ENCODE measurements around the gene FIGN.

Gene FIGN, protein sequence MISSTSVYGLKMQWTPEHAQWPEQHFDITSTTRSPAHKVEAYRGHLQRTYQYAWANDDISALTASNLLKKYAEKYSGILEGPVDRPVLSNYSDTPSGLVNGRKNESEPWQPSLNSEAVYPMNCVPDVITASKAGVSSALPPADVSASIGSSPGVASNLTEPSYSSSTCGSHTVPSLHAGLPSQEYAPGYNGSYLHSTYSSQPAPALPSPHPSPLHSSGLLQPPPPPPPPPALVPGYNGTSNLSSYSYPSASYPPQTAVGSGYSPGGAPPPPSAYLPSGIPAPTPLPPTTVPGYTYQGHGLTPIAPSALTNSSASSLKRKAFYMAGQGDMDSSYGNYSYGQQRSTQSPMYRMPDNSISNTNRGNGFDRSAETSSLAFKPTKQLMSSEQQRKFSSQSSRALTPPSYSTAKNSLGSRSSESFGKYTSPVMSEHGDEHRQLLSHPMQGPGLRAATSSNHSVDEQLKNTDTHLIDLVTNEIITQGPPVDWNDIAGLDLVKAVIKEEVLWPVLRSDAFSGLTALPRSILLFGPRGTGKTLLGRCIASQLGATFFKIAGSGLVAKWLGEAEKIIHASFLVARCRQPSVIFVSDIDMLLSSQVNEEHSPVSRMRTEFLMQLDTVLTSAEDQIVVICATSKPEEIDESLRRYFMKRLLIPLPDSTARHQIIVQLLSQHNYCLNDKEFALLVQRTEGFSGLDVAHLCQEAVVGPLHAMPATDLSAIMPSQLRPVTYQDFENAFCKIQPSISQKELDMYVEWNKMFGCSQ

DNA sequence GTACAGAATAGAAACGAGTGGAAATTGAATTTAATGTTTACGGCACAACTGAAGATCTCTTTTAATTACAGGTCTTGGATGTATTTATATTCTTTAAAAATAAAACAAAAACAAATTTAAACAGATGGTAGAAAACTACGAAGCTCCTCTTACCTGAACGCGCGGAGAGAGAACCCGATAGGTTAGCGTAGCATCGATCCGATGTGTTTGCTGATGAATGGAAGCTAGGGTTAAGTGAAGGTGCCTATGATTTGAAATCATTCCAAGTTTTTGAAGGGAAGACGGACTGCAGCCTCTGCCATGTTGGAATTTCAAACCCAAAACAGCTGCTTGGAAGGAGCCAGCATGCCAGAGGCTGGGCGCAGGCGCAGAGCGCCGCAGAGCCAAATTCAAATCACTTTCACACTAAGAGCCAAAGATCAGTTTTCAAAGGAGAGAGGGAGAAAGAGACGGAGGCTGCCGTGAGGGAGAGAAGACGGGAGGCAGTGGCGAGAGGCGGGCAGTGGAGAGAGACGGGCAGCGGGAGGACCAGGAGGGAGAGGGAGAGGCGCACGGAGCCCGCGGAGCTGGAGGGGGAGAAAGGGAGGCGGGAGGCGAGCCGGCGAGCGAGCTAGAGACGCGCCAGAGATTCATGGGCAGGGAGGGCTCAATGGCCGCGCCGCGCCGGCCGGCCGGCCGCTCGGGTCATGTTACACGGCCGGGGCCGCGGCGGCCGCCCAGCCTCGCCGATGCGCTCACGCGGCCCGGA, at the start of gene FIGN:
Gene FIGN (minus strand): TSS at position 324 of the 748 bp plus-strand sequence. CDS start 1,081 bp downstream, outside the sequence.
- peak; percentile 89 for DNase-seq (ENCODE audit: low spot score)

DNA sequence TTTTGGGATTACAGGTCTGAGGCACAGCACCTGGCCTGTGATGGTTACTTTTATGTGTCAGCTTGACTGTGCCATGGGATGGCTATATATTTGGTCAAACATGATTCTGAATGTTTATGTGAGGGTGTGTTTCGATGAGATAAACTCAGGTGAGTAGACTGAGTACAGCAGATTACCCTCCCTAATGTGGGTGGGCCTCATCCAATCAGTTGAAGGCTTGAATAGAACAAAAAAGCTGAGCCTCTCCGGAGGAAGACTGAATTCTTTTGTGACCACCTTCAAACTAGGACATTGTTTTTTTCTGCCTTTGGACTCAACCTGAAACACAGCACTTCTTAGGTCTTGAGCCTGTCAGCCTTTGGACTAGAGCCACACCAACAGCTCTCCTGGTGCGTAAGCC, 49.4 kb upstream of the FIGN start:
- no peak for DNase-seq (ENCODE audit: low spot score)

DNA sequence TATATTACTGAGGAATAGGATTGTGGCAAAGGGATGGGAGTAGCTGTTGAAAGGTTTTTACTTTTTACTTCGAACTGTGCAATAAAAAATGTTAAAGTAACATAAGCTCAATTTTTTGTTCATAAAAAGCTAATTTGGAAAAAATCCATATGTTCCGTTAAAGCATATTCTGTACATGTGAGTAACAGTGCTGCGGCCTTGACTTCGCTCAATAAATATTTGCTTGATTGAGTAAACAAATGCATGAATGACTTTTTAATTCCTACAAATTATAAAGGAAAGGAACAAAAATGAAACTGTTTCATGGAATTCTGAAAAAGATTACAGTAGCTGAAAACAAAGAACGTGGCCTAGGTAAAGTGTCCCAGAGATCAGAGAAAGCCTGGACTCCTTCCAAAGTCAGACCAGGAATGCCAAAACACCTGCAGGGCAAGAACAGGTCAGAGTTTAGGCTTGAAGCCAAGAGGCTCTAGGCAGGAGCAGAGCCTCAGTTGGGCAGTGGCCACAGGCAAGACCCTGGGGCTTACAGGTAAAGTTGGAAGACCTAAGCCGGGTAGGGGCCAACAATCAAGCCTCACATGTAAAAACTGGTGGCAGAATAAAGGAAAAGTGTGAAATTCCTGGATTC, 44.3 kb upstream of the FIGN start:
- DNase-seq (ENCODE audit: low spot score): no peak

DNA sequence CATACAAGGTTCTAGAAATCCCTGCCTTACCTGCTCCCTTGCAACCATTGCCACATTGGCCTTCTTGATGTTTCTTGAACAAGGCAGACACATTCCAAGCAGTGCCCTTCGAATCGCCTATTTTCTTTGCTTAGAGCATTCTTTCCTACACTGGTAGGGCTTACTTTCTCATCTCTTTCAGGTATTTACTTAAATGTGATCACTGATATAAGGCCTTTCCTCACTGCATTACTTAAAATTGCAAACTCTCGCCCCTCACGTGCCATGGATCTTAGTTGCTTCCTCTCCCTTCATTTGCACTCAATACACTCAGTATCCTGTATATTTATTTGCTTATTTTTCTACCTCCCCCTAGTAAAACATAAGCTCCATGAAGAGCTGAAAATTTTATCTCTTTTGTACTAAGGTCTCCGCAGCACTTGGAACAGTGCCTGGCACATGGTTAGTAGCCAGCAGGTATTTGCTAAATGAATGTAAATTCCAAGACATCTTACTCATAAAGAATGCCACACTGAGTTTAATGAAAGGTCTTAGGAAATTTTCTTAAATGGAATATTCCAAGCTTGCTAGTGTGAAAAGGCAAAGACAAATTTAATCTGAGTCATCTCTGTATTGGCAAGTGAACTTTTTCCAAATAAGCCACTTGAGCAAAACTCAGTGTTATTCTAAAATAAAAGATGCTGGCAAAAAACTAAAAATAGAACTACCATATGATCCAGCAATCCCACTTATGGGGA, 42.4 kb upstream of the FIGN start:
- DNase-seq (ENCODE audit: low spot score): peak; percentile 72

DNA sequence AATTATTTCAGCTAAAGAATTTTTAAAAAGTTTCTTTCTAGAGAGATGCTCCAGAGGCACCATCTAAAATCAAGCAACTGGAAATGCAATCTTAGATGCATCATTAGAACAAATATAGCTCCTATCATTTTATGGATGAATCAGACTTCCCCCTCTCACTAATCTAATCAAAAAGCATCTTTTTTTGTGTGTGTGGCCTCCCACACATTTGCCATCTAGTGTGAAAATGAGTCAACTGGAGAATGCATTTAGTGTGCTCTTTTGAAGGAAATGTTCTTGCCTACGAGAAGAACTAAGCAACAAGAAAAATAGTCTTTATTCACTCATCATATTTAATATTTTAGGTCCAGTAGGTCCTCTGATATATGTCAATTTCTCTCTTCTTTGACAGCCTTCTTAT, 39.5 kb upstream of the FIGN start:
- no peak for DNase-seq (ENCODE audit: low spot score)

DNA sequence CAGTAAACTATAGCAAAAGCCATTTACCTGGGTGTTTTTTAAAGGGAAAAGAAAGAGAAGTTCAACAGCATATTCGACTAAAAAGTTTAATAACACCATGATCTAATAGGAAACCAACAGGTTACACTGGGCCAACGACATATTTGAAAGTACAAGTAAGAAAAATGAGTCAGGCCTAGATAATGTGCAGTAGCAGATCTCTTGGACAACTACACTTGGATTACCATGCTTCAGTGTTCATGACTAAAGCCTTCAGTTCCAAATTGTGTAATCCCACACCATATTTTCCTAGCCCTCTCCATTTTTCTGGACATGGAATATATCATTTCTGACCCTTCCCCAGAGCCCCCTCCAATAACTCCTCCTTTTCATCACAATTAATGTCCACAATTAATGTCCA, 39.1 kb upstream of the FIGN start:
- peak; percentile 87 for DNase-seq (ENCODE audit: low spot score)

DNA sequence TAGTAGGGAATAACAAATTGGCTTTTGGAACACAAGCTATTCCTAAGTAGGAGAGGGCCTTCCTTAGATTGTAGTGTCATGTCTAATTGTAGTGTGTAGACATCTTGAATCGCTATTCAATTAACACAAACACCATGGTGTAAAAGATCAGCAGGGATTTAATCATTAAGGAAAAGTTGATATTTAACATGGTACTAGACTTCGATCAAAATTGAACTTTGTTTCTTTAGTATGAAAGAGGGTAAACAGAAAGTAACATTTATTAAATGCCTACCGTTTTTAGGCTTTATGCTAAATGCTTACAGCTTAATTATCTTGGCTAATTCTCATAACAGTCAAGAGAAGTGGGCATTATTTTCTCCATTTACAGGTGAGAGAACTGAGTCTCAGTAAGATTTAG, 37.5 kb upstream of the FIGN start:
- DNase-seq (ENCODE audit: low spot score): no peak

DNA sequence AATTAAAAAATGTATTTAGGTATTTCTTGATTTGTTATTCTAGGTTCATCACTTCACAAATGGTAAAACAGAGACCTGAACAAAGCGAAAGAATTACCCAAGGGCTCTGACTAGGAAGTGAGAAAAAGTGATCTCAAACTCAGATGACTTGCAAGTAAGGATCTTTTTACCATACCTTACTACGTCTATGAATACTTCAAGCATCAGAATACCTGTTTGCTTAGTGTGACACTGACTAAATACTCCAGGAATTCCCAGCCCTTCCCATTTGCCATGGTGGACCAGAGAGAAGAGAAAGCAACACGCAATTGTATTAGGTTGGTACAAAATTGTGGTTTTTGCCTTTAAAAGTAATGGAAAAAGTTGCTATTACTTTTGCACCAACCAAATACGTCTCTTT, 35.8 kb upstream of the FIGN start:
- no peak for DNase-seq (ENCODE audit: low spot score)

DNA sequence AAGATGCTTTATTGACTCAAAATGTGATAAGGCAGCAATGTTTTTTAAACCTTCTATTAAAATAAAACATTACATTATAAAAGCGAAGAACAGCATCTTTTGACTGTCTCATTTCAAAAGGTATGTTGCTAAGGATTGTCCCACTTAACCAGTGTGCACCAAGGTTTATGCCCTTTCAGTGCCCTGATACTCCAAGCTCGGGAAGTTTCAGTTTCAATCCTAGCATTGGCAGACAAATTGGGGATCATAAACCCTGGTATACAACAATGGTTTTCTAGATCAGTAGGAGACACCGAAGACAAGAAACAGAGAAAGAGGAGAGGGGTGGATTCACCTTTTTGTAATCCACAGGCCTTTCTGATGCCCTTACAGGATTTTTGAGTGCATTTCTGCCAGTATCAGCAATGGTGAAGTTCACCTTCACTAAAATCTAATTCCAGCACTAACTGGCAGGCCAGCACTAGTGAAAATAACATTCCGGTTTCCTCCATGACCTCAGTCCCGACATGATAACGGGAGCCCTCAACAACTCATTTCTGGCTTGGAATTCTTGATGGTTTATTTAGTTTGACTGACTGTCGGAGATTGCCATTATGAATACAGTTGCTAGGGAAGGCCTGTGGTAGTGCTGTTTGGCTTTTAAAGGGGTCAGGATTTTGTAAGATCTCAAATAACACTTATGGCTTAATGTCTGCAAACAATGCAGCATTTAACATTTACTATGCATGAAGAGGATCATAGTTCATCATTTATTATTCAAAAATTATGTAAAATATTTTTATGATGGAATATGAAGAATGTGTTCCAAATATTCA, 33.3 kb upstream of the FIGN start:
- DNase-seq (ENCODE audit: low spot score): no peak

DNA sequence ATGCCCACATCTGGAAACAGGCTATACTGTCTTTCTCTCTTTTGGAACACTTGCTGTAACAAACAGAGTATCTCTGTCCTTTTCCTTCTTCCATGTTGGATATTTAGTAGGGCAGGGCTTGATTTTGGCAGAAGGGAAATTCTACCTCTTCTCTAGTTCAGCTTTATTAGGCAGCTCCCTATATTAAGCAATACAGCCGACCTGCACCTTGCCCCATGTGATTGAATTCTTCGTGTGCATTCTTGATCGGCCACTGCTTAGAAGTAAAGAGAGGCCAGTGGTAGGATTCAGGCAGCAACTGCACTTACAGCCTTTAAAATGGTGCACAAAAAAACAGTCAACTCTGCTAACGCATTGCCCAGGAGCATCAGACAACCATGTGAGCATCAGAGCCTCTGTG, 31.3 kb upstream of the FIGN start:
- no peak for DNase-seq (ENCODE audit: low spot score)

DNA sequence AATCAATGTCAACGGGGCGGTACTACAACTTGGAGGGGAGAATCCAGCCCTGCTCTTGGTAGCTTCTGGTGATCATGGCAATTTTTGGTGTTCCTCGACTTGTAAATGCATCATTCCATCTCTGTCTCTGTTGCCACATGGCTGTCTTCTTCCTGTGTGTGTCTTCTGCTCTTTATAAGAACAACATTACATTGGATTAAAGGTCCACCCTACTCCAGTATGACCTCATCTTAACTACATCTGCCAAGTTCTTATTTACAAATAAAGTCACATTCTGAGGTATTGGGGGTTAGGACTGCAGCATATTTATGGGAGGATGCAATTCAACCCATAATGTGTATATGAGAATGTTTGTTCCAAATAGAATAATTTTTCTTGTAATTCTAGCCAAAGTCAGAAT, 28.8 kb upstream of the FIGN start:
- no peak for DNase-seq (ENCODE audit: low spot score)

DNA sequence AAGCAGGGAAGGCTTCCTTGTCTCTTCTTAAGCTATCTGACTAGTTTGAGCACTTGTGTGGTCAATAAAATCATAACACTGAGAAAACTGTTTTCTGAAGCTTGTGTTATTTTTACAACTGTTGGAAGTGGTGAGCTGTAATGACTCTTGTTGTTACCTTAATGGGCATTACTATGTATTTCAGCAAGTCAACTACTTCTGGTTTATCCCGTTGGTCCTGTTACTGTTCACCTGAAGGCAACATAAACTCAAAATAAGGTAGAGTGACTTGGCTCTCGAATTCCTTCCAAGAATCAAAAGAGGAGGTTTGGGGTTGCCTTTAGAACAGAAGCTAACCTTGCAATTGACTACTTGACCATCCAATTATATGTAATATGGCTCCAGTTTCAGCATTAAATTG, 23.2 kb upstream of the FIGN start:
- no peak for DNase-seq (ENCODE audit: low spot score)

DNA sequence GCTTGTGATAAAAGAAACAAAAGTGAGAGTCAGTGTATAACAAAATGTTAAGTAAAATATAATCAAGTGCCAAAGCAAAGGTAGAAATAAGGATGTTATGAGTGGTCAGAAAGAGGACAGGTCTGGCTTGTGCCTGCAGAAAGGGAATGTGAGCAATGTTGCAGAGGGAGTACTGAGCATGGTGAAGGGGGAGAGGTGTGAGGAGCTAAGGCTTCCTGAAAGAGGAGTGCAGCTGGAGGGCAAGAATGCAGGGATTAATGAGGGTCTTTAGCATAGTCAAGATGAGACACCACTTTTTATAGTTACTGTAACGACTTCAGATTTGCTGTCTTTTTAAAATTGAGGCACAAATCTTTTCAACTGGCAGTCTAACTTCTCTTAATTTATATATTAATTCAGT, 22.0 kb upstream of the FIGN start:
- DNase-seq (ENCODE audit: low spot score): no peak

DNA sequence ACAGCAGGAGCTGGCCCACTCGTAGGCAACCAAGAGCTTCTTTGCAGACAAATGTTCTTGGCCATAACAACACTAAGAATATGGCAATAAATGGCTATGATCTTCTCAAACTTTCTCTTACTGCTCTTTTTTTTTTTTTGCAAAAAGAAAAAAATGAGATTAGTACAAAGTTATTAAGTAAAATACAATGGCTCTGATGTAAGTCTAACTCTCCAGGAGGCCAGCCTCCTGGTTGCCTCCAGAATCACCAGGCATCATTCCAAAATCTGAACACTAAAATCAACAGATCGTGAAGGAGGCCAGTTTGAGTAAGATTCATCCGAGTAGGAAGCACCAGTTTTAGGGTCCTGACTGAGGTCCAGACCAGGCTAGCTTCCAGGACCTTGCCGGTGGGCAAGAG, 20.8 kb upstream of the FIGN start:
- no peak for DNase-seq (ENCODE audit: low spot score)

DNA sequence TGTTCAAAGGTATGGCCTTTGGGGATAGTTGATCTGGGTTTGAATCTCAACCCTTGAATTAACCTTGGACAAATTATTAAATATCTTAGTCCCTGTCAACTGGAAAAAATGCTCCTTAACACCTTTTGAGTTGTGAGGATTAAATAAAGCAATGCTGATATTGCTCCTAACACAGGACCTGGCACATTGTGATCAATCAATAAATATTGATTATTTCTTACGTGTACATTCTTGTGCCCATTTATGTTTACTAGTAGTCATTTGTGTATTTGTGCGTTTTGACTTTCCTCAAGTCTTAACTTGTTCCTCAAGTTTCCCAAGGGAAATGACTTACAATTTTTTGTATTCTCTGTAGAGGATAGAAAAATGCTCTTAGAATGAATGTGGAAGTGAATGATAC, 19.6 kb upstream of the FIGN start:
- DNase-seq (ENCODE audit: low spot score): no peak

DNA sequence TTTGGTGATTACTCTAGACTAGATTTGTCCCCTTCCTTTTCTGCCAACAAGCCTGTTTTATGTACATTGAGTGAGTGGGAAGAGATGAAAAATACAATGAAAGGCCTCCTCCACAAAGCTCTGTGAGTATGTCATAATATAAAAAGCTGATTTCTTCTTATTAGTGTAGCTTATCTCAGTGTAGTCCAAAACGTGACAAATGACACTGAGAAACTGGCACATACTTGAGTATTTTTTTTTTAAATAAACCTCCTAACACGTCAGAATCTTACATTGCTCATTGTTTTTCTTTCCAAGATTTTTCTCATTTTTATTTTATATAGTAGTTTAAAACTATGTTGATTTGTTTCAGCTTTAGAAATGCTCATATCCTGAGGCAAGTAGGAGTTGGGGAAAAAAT, 17.9 kb upstream of the FIGN start:
- DNase-seq (ENCODE audit: low spot score): no peak

DNA sequence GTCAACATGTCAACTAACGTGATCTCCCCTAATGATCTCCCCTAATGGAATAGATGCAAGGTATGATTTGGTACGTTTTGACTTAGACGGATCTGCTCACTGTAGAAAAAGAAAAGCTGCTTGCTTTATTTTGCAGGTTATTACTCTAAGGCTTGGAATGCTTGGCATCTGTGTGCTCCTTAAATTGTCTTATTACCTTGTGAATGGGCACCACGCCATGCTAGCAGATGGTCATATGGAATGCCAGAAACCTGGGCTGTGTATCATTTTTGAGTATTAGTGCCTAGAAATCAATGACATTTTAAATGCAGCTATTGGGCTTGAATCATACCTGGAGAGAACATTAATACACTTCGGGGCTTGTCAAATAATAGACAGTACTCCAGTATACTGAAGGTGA, 16.5 kb upstream of the FIGN start:
- DNase-seq (ENCODE audit: low spot score): no peak

DNA sequence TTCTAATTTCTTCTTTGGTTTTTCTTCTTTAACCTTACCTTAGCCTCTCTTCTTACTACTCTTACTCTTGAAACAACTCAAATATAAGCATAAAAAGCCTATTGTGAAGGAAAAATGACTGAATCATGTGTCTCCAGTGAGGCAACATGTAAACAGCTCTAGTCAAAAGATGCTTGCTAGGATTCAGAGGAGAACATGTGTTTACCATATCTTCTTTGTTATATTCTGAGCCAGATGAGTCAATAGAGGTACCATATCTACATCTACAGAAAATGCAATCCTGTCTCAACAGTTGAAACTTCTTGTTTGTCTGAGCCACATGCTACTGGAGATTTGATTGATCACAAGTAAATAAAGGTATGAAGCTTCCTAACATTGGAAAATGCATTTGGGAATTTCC, 15.9 kb upstream of the FIGN start:
- no peak for DNase-seq (ENCODE audit: low spot score)

DNA sequence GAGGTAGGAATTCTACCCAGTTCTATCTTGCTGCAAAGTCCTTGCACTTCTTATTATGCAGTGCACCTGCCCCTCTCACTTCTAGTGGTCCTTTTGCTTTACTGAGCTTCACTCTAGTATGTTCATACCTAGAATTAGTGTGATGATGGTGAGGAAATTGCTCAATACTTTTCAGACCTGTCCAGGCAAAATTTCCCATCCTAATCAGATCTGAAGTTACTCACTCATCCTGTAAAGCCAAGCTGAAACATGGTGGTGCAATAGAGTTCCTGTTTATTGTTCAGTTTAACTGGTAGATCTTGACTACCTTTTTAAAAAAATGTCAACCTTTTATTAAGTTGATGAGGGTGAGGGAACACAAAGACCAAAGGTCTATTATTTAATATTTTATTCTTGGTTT, 12.6 kb upstream of the FIGN start:
- DNase-seq (ENCODE audit: low spot score): no peak

DNA sequence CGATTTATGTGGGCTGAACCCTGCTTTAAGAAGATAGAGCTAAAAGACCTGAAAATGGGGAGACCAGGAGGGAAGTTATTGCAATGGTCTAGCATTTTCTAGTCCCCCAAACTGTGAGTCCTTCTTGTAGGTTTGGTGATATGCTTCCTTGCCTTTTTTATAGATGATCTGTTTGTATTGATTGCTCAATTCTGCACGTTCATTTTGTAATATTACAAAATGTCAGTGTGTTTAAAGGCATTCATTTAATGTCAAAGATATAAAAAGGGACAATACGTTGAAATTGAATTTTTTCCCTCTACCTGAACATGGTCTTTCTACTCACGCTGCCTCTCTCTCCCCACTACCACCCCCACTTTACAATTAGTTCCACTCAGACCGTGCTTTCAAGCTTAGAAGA, 5.6 kb upstream of the FIGN start:
- DNase-seq (ENCODE audit: low spot score): no peak

DNA sequence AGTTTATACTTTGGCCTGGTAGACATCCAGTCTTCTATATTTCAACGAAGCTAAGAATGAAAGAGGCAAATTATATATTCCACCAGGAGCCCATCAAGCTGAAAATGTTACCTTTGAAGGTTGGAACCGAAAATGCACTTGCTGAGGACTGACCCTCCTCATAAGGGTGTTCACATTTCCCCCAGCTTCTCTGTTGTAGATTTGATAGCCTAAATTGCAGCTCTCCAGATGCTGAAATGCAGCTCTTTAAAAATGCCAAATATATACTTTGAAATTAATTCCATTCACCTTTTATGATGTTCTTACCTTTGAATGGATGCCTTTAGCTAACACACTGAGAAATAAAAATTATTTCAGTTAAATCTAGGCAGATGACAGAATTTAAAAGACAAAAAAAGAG, 1.8 kb upstream of the FIGN start:
- no peak for DNase-seq (ENCODE audit: low spot score)
